ENCODE measurements around the gene LINC01488. TPM values are rescaled to one million over a fixed set of nuclear protein-coding genes. Genes with fewer than 3 reads are reported as not detected.
A peak's percentile ranks its signal among the peaks of the same experiment; 100 is the strongest.

Gene LINC01488
- total and polyA plus RNA-seq, 9 of the 15 experiments (the other 6 are each of a cell fraction or from before 2014, with no cell fraction given), result not detected

- 0 out of 4 replicates have a peak, but pooled peaks of 1 of the 2 experiments have one; percentile 17 for TF ChIP-seq ZNF639 (CRISPR knock-in tag; conservative IDR thresholded peaks at IDR 0.05 in 1 of 2, IDR thresholded peaks at IDR 0.05 in 1 of 2)
- no peak for TF ChIP-seq ZBTB5 (IDR thresholded peaks at IDR 0.05)
- no peak for TF ChIP-seq ZNF224 (CRISPR knock-in tag; IDR thresholded peaks at IDR 0.05)
- 0 out of 4 replicates have a peak, but pooled peaks of 1 of the 2 experiments have one; percentile 22 for TF ChIP-seq KDM4B (IDR thresholded peaks at IDR 0.05; ENCODE audit: borderline replicate concordance in 2 of 2, low read depth in 1 of 2)
- no peak for TF ChIP-seq CHD4 (IDR thresholded peaks at IDR 0.05; ENCODE audit: insufficient read depth, insufficient replicate concordance, low read depth, low read length, poor library complexity, severe bottlenecking)
- TF ChIP-seq AFF4 (CRISPR knock-in tag; IDR thresholded peaks at IDR 0.05), result 0 out of 2 replicates have a peak, but pooled peaks have one; percentile 38
- TF ChIP-seq SMARCB1 (IDR thresholded peaks at IDR 0.05; ENCODE audit: insufficient read length, low read depth), result no peak
- no peak for TF ChIP-seq GTF3C2 (IDR thresholded peaks at IDR 0.05; ENCODE audit: borderline replicate concordance, extremely low read depth, insufficient read length)
- no peak for TF ChIP-seq TCF7L2 (IDR thresholded peaks at IDR 0.05; ENCODE audit: low read depth, low read length)
- no peak for TF ChIP-seq PCBP1 (IDR thresholded peaks at IDR 0.05; ENCODE audit: low read depth, low read length, poor library complexity, severe bottlenecking)
- TF ChIP-seq SRSF1 (IDR thresholded peaks at IDR 0.05; ENCODE audit: low read depth, low read length), result no peak
- TF ChIP-seq ETV5 (CRISPR knock-in tag; IDR thresholded peaks at IDR 0.05; ENCODE audit: low read depth), result no peak
Measured at GRCh38 chr11:69436041-69436982, 45.2 kb upstream of the LINC01488 start (continued).

Data from K562 (cell line).